Testis (tissue), 3 donors: ENCODE results near the gene IRF2BPL. TPM values are rescaled to one million over a fixed set of nuclear protein-coding genes. Genes with fewer than 3 reads are reported as not detected.
A peak's percentile ranks its signal among the peaks of the same experiment; 100 is the strongest.

Experiments used
- DNase-seq: peaks from one replicate; pipeline ENCODE4 v3.0.0-alpha.2; 2019
- H3K27ac ChIP-seq, 2 donors: fragments of 200-600 bp; sonication (generic); one replicate each; pipeline ENCODE4 v1.5.1; 2019
- H3K27me3 ChIP-seq: fragments of 200-600 bp; sonication (generic); one replicate; pipeline ENCODE4 v1.5.1; 2019
- H3K36me3 ChIP-seq: fragments of 200-600 bp; sonication (generic); one replicate; pipeline ENCODE4 v1.5.1; 2017; ENCODE audit warnings: low read depth; ENCODE audit errors: missing control alignments
- H3K4me1 ChIP-seq: fragments of 200-600 bp; sonication (generic); one replicate; pipeline ENCODE4 v1.5.1; 2019
- H3K4me3 ChIP-seq, 2 donors: fragments of 200-600 bp; sonication (generic); one replicate each; pipeline ENCODE4 v1.5.1; 2017 to 2019
- H3K9me3 ChIP-seq: fragments of 200-600 bp; sonication (generic); one replicate; pipeline ENCODE4 v1.5.1; 2017
- POLR2A ChIP-seq: fragments of 450-650 bp; IDR thresholded peaks from one replicate; pipeline ENCODE4 v1.6.1; 2017; ENCODE audit warnings: antibody characterized with exemption, mild to moderate bottlenecking, moderate library complexity
- WGBS, 2 donors: methylation state at CpG; one replicate each; pipeline ENCODE4 v1.1.5; 2018; 5-methylcytosine and 5-hydroxymethylcytosine counted together
- intact Hi-C: fragments of 100-400 bp; cut with DNase I; formaldehyde crosslinking; loops from one replicate; pipeline ENCODE4 v1.15.1; 2023; ENCODE audit warnings: low total_unique reads
- polyA plus RNA-seq: library from polyadenylated mRNA; stranded (reverse); fragments of 350-450 nt; fragmentation: Illumina TruSeq; extraction: RNeasy Lipid Tissue Mini Kit (QIAGEN cat#74804); gene quantifications from one replicate; pipeline ENCODE4 v1.2.3, GENCODE V29; 2014; ENCODE audit warnings: low read depth, low replicate concordance; ENCODE audit not compliant: insufficient read depth
- total RNA-seq, 2 donors: library from RNA; depleted of rRNA; stranded (reverse); fragments of >200 nt; gene quantifications; one replicate each; pipeline ENCODE4 v1.2.3, GENCODE V29; 2016
- TF ChIP-seq, protein P1 (sequence below), 3 experiments: fragments of 450-650 bp in 2 of 3; fragments of 200-600 bp in 1 of 3; sonication (generic) in 1 of 3; IDR thresholded peaks; one replicate each; pipeline ENCODE4 v1.5.1; 2016 to 2019; ENCODE audit warnings: antibody characterized with exemption in 3 of 3, mild to moderate bottlenecking in 2 of 3, moderate library complexity in 1 of 3

IRF2BPL gene
- total and polyA plus RNA-seq, 3 donors from 2014 or later: 30.9 to 120 (median 94.6) TPM

DNA sequence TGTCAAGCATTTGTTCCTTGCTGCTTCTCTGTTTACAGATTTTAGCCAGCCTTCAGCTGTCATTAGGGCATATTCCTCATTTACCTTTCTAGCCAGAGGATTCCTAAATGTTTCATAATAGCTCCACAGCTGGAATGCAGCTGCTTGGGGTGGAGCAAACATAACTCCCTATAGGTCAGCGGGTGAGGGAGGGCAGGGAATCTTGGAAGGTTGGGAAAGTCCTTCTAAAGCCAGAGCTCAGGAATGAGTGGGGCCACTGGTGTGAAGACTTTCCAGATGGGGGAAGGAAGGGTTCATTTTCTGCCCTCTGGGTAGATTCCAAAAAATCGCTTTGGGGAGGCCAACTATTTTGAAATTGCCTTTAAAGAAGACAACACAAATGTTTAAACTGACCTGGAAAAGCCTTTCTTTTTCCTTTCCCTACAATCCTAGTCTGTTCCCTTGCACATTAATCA lies 16.3 kb upstream of the IRF2BPL start:
- WGBS, 2 donors: 24 to 36% methylated on average over 2 of the region's 2 CpGs
- H3K9me3 ChIP-seq: no peaks in the 10 kb centered on the region
- no peak for TF ChIP-seq POLR2A
- TF ChIP-seq, protein P1, sequence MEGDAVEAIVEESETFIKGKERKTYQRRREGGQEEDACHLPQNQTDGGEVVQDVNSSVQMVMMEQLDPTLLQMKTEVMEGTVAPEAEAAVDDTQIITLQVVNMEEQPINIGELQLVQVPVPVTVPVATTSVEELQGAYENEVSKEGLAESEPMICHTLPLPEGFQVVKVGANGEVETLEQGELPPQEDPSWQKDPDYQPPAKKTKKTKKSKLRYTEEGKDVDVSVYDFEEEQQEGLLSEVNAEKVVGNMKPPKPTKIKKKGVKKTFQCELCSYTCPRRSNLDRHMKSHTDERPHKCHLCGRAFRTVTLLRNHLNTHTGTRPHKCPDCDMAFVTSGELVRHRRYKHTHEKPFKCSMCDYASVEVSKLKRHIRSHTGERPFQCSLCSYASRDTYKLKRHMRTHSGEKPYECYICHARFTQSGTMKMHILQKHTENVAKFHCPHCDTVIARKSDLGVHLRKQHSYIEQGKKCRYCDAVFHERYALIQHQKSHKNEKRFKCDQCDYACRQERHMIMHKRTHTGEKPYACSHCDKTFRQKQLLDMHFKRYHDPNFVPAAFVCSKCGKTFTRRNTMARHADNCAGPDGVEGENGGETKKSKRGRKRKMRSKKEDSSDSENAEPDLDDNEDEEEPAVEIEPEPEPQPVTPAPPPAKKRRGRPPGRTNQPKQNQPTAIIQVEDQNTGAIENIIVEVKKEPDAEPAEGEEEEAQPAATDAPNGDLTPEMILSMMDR (IDR thresholded peaks at IDR 0.05): no peak
- H3K4me1 ChIP-seq: peaks cover 66% of the 10 kb centered on the region
- H3K4me3 ChIP-seq: no peak overlapping the region
- DNase-seq: peak; percentile 79
- intact Hi-C loops: loop anchor here (5.0 kb wide), 1 partner anchor 128 kb away; no protein-coding TSS in a partner anchor
- no peaks in the 10 kb centered on the region for H3K36me3 ChIP-seq
- H3K27me3 ChIP-seq: no peaks in the 10 kb centered on the region
- H3K27ac ChIP-seq: peak overlapping the region; percentile 87 to 92

DNA sequence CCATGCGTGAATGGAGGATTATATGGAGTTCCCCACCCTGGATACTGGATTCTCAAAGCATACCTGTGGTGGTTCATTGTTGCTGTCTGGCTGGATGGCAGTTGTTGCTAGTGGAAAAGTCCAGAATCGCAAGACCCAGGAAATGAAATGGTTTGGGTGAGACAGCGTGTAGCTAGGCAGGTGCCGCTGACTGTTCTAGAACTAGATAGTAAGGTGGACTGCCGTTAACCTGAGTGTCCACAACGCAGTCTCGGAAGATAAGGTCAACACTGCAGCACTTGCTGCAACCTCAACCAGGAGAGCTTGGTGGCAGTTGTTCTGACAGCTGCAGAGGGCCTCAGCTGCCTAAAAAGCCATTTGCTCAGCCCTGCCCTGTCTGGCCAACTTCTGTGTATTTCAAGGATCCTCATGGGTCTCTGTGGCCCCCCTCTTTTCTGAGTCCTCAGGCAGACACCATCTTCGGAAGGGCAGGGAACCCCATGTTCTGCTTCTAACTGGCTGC lies 15.5 kb upstream of the IRF2BPL start:
- intact Hi-C loops: loop anchor here (5.0 kb wide), 1 partner anchor 127 kb away; no protein-coding TSS in a partner anchor
- no peaks in the 10 kb centered on the region for H3K36me3 ChIP-seq
- WGBS, 2 donors: 46 to 52% methylated on average over 8 of the region's 8 CpGs

DNA sequence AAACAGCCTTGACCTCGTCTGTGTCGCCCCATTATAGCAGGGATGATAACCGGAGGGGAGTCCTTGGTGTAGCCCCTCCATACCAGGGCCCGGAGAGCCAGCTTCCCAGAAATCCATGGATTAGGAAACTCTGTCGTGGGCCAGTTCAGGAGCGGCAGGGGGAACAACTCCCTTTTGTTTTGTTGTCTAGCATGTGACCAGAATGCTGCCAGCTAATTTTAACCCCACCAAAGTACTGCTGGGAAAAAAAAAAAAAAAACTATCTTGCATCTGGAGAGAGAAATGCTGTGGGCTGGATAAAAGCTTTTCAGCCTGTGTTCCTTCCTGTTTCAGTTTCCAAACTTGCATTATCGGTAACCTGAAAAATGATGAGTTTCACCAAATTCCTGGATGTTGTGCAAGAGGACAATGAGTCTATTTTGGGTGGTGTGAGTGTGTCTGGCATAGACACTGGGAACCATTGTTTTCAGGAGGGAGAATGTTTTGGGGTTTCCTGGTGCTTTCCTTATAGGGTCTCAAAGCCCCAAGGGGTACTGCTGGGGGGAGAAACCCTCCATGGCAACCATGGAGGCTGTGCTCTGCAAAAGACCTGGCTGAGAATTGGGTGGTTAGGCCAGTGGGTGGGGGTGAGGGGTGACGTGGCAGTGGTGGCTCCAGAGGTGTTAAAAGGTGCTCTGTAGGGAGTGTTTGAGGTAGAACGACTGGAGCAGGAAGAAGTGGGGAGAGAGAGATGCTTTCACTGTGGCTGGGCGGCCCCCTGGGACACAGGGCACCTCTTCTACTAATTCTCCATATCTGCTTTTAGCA lies 14.9 kb upstream of the IRF2BPL start:
- TF ChIP-seq, protein P1 (IDR thresholded peaks at IDR 0.05): no peak
- TF ChIP-seq POLR2A: no peak
- Histone ChIP-seq H3K4me3 (no peak overlapping the region), H3K27me3 (no peaks in the 10 kb centered on the region), H3K36me3 (no peaks in the 10 kb centered on the region), H3K4me1 (peaks cover 80% of the 10 kb centered on the region), H3K27ac (peak overlapping the region; percentile 87 to 92), H3K9me3 (no peaks in the 10 kb centered on the region)
- DNase-seq: peak; percentile 69
- WGBS, 2 donors: 24 to 27% methylated on average over 10 of the region's 10 CpGs
- intact Hi-C loops: loop anchor here (5.0 kb wide), 1 partner anchor 126 kb away; no protein-coding TSS in a partner anchor

More for the DNA sequence above, 15.5 kb upstream of the IRF2BPL start:
- no peaks in the 10 kb centered on the region for H3K27me3 ChIP-seq
- peaks cover 73% of the 10 kb centered on the region for H3K4me1 ChIP-seq
- peak overlapping the region; percentile 87 to 92 for H3K27ac ChIP-seq
- H3K4me3 ChIP-seq: no peak overlapping the region
- no peak for TF ChIP-seq POLR2A
- TF ChIP-seq, protein P1 (IDR thresholded peaks at IDR 0.05): no peak
- no peaks in the 10 kb centered on the region for H3K9me3 ChIP-seq
- no peak for DNase-seq

DNA sequence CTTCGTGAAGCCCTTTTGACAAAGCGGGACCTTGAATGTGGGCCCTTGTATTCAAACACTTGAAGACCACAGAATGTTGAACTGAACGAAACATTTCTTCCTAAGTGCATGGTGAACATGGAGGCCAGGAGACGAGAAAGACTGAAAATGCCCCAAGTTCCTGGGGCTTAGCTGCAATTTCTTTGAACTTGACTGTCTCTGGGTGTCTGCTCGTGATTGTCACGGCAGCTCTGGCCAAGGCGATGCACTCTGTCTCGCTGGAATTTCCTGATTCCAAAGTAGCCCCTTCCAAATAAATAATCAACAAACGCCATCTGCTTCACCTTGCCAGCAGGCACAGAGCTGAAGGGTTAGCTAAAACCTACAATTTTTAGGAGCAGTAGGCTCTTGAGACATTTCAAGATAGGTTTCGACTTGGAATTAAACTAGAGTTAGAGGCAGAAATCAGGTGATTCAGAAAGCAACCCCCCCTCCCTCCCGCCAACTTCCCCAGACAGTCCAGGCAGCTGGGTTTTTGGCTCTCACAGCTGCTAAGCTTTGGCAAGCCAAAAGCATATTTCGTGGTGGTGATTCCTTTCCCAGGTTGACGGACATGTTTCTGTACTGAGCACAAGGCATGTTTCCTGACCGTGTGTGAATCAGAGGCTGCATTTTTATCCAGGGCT lies 13.5 kb upstream of the IRF2BPL start:
- Histone ChIP-seq H3K27me3 (no peaks in the 10 kb centered on the region), H3K36me3 (no peaks in the 10 kb centered on the region), H3K4me3 (no peak overlapping the region), H3K27ac (peak overlapping the region; percentile 87 to 92), H3K4me1 (peaks cover 94% of the 10 kb centered on the region), H3K9me3 (no peaks in the 10 kb centered on the region)
- TF ChIP-seq POLR2A: no peak
- TF ChIP-seq, protein P1 (IDR thresholded peaks at IDR 0.05): no peak
- intact Hi-C loops: loop anchor here (5.0 kb wide), 1 partner anchor 125 kb away; no protein-coding TSS in a partner anchor
- 26 to 27% methylated on average over 14 of the region's 14 CpGs for WGBS, 2 donors
- peak; percentile 58 for DNase-seq
